Lower leg skin (tissue), 4 donors: ENCODE data around the gene HPGD. TPM values are rescaled to one million over a fixed set of nuclear protein-coding genes. Genes with fewer than 3 reads are reported as not detected.

Experiments
- DNase-seq, 2 donors: peaks; one replicate each; pipeline ENCODE4 v3.0.0-alpha.2; 2019; ENCODE audit warnings: low spot score in 2 of 2
- H3K4me3 ChIP-seq: fragments of 200-600 bp; sonication (generic); 2 replicates; pipeline ENCODE4 v1.5.1; 2017; ENCODE audit warnings: mild to moderate bottlenecking, low read depth; ENCODE audit not compliant: poor library complexity, severe bottlenecking
- POLR2A ChIP-seq, 2 donors: fragments of 450-650 bp; IDR thresholded peaks; one replicate each; pipeline ENCODE4 v1.6.1; 2016 to 2017; ENCODE audit warnings: antibody characterized with exemption in 2 of 2, mild to moderate bottlenecking in 1 of 2, moderate library complexity in 1 of 2
- WGBS, 2 donors: methylation state at CpG; one replicate each; pipeline ENCODE4 v1.1.5; 2018; 5-methylcytosine and 5-hydroxymethylcytosine counted together
- intact Hi-C: fragments of 100-400 bp; cut with DNase I; formaldehyde crosslinking; loops from one replicate; pipeline ENCODE4 v1.15.0; 2023; ENCODE audit warnings: low total_unique reads
- total RNA-seq, 4 donors: library from RNA; depleted of rRNA; stranded (reverse); fragments of >200 nt; gene quantifications; one replicate each; pipeline ENCODE4 v1.1.0, GENCODE V29; 2016
- TF ChIP-seq, protein P1 (sequence below), 3 donors: fragments of 450-650 bp; IDR thresholded peaks; one replicate each; pipeline ENCODE4 v1.5.1; 2016; ENCODE audit warnings: antibody characterized with exemption in 3 of 3, mild to moderate bottlenecking in 3 of 3, moderate library complexity in 2 of 3

The HPGD gene
- total RNA-seq, 4 donors from 2014 or later, result 173 to 253 (median 224) TPM

DNA sequence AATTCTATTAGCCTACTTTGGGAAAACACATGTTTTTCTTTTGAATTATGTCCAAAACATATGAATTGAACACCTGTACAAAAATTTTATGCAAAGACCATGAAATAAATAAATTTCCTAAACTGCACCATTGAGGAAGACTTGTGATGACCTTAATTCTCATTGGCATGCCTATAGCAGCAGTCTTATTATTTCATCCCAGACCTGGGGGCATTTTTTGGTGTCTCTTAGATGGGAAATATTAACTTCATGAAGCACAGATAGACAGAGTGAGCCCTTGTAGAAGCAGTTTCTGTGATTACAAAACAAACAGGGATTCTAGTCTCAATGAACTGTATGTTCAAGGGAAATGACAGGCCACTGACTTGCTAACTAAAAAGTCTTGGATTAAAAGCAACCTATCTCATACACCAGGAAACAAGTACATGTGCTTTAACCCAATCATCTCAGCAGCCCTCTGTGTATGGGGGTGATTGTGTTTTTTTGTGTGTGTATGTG, 32.0 kb upstream of the HPGD start:
- TF ChIP-seq, protein P1, sequence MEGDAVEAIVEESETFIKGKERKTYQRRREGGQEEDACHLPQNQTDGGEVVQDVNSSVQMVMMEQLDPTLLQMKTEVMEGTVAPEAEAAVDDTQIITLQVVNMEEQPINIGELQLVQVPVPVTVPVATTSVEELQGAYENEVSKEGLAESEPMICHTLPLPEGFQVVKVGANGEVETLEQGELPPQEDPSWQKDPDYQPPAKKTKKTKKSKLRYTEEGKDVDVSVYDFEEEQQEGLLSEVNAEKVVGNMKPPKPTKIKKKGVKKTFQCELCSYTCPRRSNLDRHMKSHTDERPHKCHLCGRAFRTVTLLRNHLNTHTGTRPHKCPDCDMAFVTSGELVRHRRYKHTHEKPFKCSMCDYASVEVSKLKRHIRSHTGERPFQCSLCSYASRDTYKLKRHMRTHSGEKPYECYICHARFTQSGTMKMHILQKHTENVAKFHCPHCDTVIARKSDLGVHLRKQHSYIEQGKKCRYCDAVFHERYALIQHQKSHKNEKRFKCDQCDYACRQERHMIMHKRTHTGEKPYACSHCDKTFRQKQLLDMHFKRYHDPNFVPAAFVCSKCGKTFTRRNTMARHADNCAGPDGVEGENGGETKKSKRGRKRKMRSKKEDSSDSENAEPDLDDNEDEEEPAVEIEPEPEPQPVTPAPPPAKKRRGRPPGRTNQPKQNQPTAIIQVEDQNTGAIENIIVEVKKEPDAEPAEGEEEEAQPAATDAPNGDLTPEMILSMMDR (IDR thresholded peaks at IDR 0.05), result no peak
- TF ChIP-seq POLR2A (IDR thresholded peaks at IDR 0.05), result no peak
- no peak for DNase-seq
- intact Hi-C loops, result no loop called here

DNA sequence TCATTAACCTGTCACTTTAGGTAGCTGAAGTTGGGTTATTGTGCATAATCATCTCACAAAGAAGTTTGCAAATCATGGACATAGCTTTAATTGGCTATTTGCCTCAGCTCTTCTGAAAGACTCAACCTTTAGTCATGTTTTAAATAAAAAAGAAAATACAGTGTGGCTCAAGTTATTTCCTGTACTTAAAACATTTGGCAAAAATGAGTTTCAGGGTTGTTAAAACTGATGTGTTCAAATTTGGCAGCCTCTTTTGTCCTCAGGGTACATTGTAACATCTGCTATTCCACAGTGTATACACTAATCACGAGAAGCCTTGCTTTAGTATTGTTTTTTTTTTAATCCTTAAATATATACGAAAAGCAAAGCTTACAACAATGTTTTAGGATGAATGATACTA, 31.5 kb upstream of the HPGD start:
- intact Hi-C loops, result no loop called here
- no peak for DNase-seq
- TF ChIP-seq, protein P1 (IDR thresholded peaks at IDR 0.05), result no peak
- no peak for TF ChIP-seq POLR2A (IDR thresholded peaks at IDR 0.05)
- WGBS, 2 donors, result 26 to 28% methylated on average over 2 of the region's 2 CpGs
- H3K4me3 ChIP-seq, result no peak overlapping the region

More for the DNA sequence above, 32.0 kb upstream of the HPGD start:
- no peak overlapping the region for H3K4me3 ChIP-seq

DNA sequence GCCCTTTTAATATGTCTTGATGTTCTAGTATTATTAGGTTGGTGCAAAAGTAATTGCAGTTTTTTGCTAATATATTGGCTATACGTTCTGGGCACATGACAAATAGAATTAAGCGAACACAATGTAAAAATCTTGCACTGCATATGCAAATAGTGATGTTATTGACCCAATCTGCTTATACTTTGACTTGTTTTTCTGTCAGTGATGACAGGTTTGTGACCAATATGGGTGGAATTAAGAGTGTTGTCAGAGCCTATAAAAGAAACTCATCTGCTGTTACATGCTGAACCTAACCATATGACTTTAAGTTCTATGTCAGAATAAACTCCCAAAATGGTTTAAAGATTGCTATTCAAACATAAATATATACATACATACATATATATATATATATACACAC, 30.7 kb upstream of the HPGD start:
- intact Hi-C loops, result no loop called here
- WGBS, 2 donors, result 71 to 82% methylated on average over 2 of the region's 2 CpGs
- DNase-seq, result no peak
- no peak overlapping the region for H3K4me3 ChIP-seq
- TF ChIP-seq POLR2A (IDR thresholded peaks at IDR 0.05), result no peak

DNA sequence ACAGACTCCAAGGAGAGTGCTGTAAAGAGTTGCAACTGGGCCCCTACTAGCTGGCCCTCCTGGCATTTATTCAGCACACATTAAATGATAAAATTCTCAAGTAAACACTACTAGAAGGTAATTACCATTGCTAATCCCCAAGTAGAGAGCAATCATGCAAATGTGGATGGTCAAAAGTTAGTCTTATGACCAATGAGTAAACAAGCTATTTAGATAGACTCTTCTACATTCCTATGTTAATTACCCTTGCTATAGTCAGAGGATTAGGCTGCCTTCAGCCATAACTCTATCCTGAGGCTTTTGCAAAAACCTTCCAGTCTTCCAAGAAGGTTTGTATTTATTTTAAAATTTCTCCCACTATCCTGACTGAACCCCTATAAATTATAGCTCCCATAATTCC, 28.3 kb upstream of the HPGD start:
- intact Hi-C loops, result no loop called here
- no peak for TF ChIP-seq POLR2A (IDR thresholded peaks at IDR 0.05)
- TF ChIP-seq, protein P1 (IDR thresholded peaks at IDR 0.05), result no peak
- H3K4me3 ChIP-seq, result no peak overlapping the region
- no peak for DNase-seq

DNA sequence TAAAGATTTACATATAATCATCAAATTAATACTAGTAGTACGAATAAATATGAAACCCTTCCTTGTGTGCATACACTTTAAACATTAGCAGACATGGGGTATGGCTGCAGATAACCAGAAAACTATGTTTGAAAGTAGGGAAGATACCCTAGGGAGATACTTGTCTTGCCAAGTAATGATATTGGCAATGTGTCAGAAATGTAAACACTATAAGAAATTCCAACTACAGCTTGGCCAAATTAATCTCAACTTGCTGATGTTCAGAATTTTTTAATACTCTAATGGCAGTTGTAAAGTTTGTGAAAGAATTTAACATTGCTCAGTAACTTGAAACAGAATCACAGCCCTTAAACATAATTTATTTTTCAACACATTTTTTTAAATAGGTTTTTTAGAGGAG, 27.4 kb upstream of the HPGD start:
- no peak for TF ChIP-seq POLR2A (IDR thresholded peaks at IDR 0.05)
- TF ChIP-seq, protein P1 (IDR thresholded peaks at IDR 0.05), result no peak
- intact Hi-C loops, result no loop called here
- no peak for DNase-seq
- 39 to 51% methylated on average over 1 of the region's 1 CpG for WGBS, 2 donors
- H3K4me3 ChIP-seq, result no peak overlapping the region

DNA sequence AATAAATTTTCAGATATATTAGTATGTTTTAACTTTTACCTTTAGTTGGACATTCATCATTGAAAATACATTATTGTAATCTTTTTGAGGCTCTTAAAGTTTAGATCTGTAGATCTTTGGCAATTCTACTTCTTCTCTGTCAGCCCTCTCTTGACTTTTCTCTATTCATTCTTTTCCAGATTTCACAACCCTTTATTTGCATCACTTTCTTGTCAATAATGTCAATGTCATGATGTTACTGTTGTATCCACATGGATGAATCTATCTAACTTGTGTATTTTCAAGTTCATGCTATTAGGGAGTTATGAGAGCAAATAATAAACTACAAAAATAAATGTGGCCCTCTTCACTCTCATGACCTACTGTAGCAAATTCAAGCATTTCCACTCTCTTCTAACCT, 23.0 kb upstream of the HPGD start:
- no peak for DNase-seq
- intact Hi-C loops, result no loop called here
- no peak overlapping the region for H3K4me3 ChIP-seq
- TF ChIP-seq POLR2A (IDR thresholded peaks at IDR 0.05), result no peak
- TF ChIP-seq, protein P1 (IDR thresholded peaks at IDR 0.05), result no peak
